Esophagus muscularis mucosa (tissue), 4 donors: ENCODE results near the gene WDR75. TPM values are rescaled to one million over a fixed set of nuclear protein-coding genes. Genes with fewer than 3 reads are reported as not detected.

Experiments used
- DNase-seq: peaks from one replicate; pipeline ENCODE4 v3.0.0-alpha.2; 2017; ENCODE audit errors: extremely low spot score
- H3K27ac ChIP-seq, 4 donors: fragments of 200-600 bp; sonication (generic); replicated peaks in 1 of 4; 1 replicate in 3 of 4; 2 replicates in 1 of 4; pipeline ENCODE4 v1.5.1; 2016 to 2019; ENCODE audit warnings: mild to moderate bottlenecking in 1 of 4
- H3K27me3 ChIP-seq, 4 donors: fragments of 200-600 bp; sonication (generic); one replicate each; pipeline versions ENCODE4 v1.5.1 to v1.6.0; 2016 to 2019
- H3K36me3 ChIP-seq, 4 donors: fragments of 200-600 bp; sonication (generic); one replicate each; pipeline ENCODE4 v1.5.1; 2016 to 2019
- H3K4me1 ChIP-seq, 4 donors: fragments of 200-600 bp; sonication (generic); one replicate each; pipeline ENCODE4 v1.5.1; 2016 to 2019
- H3K4me3 ChIP-seq, 4 donors: fragments of 200-600 bp; sonication (generic); 1 replicate in 2 of 4; 2 replicates in 2 of 4; pipeline ENCODE4 v1.5.1; 2016 to 2019; ENCODE audit warnings: mild to moderate bottlenecking in 4 of 4, moderate library complexity in 1 of 4
- H3K9me3 ChIP-seq, 4 donors: fragments of 200-600 bp; sonication (generic); 1 replicate in 3 of 4; 2 replicates in 1 of 4; pipeline ENCODE4 v1.5.1; 2016 to 2019
- CTCF ChIP-seq, 3 experiments: fragments of 200-600 bp in 2 of 3; fragments of 450-650 bp in 1 of 3; sonication (generic) in 2 of 3; IDR thresholded peaks; one replicate each; pipeline ENCODE4 v1.5.1; 2017 to 2019; ENCODE audit warnings: antibody characterized with exemption in 3 of 3, mild to moderate bottlenecking in 2 of 3, moderate library complexity in 1 of 3
- EP300 ChIP-seq: sonication (generic); formaldehyde crosslinking; IDR thresholded peaks from one replicate; pipeline ENCODE4 v1.6.1; 2017; ENCODE audit warnings: antibody characterized with exemption
- POLR2A ChIP-seq: fragments of 450-650 bp; IDR thresholded peaks from one replicate; pipeline ENCODE4 v1.6.1; 2017; ENCODE audit warnings: antibody characterized with exemption, moderate library complexity, mild to moderate bottlenecking, low read depth
- POLR2AphosphoS5 ChIP-seq, 2 donors: sonication (generic); formaldehyde crosslinking; IDR thresholded peaks; one replicate each; pipeline ENCODE4 v1.6.1; 2017; ENCODE audit warnings: antibody characterized with exemption in 2 of 2
- WGBS: methylation state at CpG from one replicate; pipeline ENCODE4 v1.1.5; 2018; 5-methylcytosine and 5-hydroxymethylcytosine counted together
- intact Hi-C: fragments of 100-400 bp; cut with DNase I; formaldehyde crosslinking; loops from one replicate; pipeline ENCODE4 v1.15.1; 2023
- total RNA-seq, 4 donors: library from RNA; depleted of rRNA; stranded (reverse); fragments of >200 nt; gene quantifications; one replicate each; pipeline versions ENCODE4 v1.1.0 to v1.2.1, GENCODE V29; 2016

The WDR75 gene
- total RNA-seq, 4 donors from 2014 or later, result 18.7 to 35.3 (median 24.7) TPM

DNA sequence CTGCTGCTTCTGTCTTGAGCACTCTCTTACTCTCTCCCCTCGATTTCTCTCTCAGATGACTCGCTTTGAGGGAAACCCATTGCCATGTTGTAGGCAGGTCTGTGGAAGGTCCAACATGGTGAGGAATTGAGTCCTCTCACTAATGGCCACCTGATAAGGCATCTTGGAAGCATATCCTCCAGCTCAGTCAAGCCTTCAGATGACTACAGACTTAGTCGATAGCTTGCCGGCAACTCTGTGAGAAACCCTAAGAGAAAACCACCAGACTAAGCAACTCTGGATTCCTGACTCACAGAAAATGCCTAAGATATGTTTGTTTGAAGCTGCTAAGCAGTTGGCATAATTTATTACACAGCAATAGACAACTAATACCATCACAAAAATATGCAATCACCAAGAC lies 51.2 kb downstream of the WDR75 start:
- intact Hi-C loops, result no loop called here
- no peaks in the 10 kb centered on the region for H3K36me3 ChIP-seq
- H3K4me3 ChIP-seq, result no peak overlapping the region
- 98% methylated on average over 4 of the region's 4 CpGs for WGBS
- no peak for TF ChIP-seq POLR2AphosphoS5 (IDR thresholded peaks at IDR 0.05)
- no peak for TF ChIP-seq CTCF (IDR thresholded peaks at IDR 0.05)
- no peak for TF ChIP-seq EP300
- H3K9me3 ChIP-seq, result no peaks in the 10 kb centered on the region
- no peaks in the 10 kb centered on the region for H3K4me1 ChIP-seq
- no peak overlapping the region for H3K27ac ChIP-seq
- DNase-seq, result no peak
- no peaks in the 10 kb centered on the region for H3K27me3 ChIP-seq

DNA sequence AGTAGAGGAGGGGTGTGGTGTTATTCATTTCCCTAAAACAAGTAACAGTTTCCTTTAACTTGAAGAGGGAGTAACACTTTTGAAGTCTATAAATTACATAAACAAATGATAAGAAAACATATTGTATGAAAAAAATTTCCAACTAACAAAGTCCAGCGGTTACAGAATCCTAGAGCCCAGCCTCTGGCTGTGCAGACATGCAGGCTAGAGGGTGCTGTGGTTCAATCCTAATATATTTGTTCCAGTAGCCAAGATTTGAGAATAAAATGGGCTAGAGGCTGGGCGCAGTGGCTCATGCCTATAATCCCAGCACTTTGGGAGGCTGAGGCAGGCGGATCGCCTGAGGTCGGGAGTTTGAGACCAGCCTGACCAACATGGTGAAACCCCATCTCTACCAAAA lies 56.9 kb downstream of the WDR75 start:
- Histone ChIP-seq H3K27ac (no peak overlapping the region), H3K27me3 (no peaks in the 10 kb centered on the region), H3K4me1 (no peaks in the 10 kb centered on the region), H3K9me3 (no peaks in the 10 kb centered on the region), H3K4me3 (no peak overlapping the region), H3K36me3 (no peaks in the 10 kb centered on the region)
- WGBS, result 92% methylated on average over 5 of the region's 5 CpGs
- no peak for TF ChIP-seq POLR2A
- TF ChIP-seq CTCF (IDR thresholded peaks at IDR 0.05), result peak in 2 of 3 experiments; percentile 7 to 15
- TF ChIP-seq POLR2AphosphoS5 (IDR thresholded peaks at IDR 0.05), result no peak
- TF ChIP-seq EP300, result no peak
- no peak for DNase-seq
- intact Hi-C loops, result no loop called here

- Histone ChIP-seq H3K4me1 (no peaks in the 10 kb centered on the region), H3K27ac (no peak overlapping the region), H3K27me3 (no peaks in the 10 kb centered on the region), H3K9me3 (no peaks in the 10 kb centered on the region), H3K4me3 (no peak overlapping the region), H3K36me3 (no peaks in the 10 kb centered on the region)
- no peak for DNase-seq
- TF ChIP-seq POLR2A (no peak), POLR2AphosphoS5 (IDR thresholded peaks at IDR 0.05) (no peak), CTCF (IDR thresholded peaks at IDR 0.05) (no peak), EP300 (no peak)
- intact Hi-C loops, result no loop called here
- WGBS, result 97% methylated on average over 1 of the region's 1 CpG
Measured at GRCh38 chr2:189499137-189499536, 57.9 kb downstream of the WDR75 start.

GRCh38 chr2:189500456-189501160 lies 59.3 kb downstream of the WDR75 start:
- no peaks in the 10 kb centered on the region for H3K36me3 ChIP-seq
- intact Hi-C loops, result no loop called here

More at GRCh38 chr2:189500456-189501160, 59.3 kb downstream of the WDR75 start:
- no peak for TF ChIP-seq POLR2A
- no peak for TF ChIP-seq POLR2AphosphoS5 (IDR thresholded peaks at IDR 0.05)
- TF ChIP-seq CTCF (IDR thresholded peaks at IDR 0.05), result no peak
- no peak for TF ChIP-seq EP300
- H3K4me3 ChIP-seq, result no peak overlapping the region
- H3K4me1 ChIP-seq, result no peaks in the 10 kb centered on the region
- no peaks in the 10 kb centered on the region for H3K27me3 ChIP-seq
- no peak for DNase-seq
- WGBS, result 69% methylated on average over 6 of the region's 6 CpGs
- no peaks in the 10 kb centered on the region for H3K9me3 ChIP-seq
- no peak overlapping the region for H3K27ac ChIP-seq
